GM12878 (cell line): ENCODE data around the gene BCAS3. TPM values are rescaled to one million over a fixed set of nuclear protein-coding genes. Genes with fewer than 3 reads are reported as not detected.
A peak's percentile ranks its signal among the peaks of the same experiment; 100 is the strongest.

ENCODE experiments used
- ATAC-seq: fragments of 200-7000 bp; cut with Tn5 transposase; 3 replicates; pipeline ENCODE4 v1.9.1; 2020; ENCODE audit warnings: mild to moderate bottlenecking, moderate library complexity
- BruUV-seq: library from RNA; stranded (reverse); fragments of 400-500 nt; replicated peaks from 2 replicates; lab custom pipeline; 2021; lab: Mats Ljungman, UMichigan
- CTCF ChIA-PET: fragments of 300-600 bp; sonication (Branson Sonifier 250); formaldehyde crosslinking; extraction: SDS; loops from one replicate; lab custom pipeline; 2021; ENCODE audit warnings: inconsistent platforms; lab: Yijun Ruan, JAX
- POLR2A ChIA-PET: fragments of 350-600 bp; formaldehyde crosslinking; extraction: SDS; loops from one replicate; lab custom pipeline; 2021; ENCODE audit warnings: inconsistent platforms; lab: Charles Lee
- RAD21 ChIA-PET: fragments of 300-600 bp; sonication (Branson Sonifier 250); formaldehyde crosslinking; loops from one replicate; lab custom pipeline; 2023; ENCODE audit warnings: antibody characterized with exemption; ENCODE audit not compliant: unreplicated experiment; lab: Charles Lee
- SMC1A ChIA-PET: fragments of 300-600 bp; sonication (Branson Sonifier 250); formaldehyde crosslinking; loops from one replicate; lab custom pipeline; 2023; ENCODE audit not compliant: unreplicated experiment, uncharacterized antibody; lab: Charles Lee
- DNase-seq: peaks from one replicate; pipeline ENCODE4 v3.0.0-alpha.2; 2011; ENCODE audit warnings: low read depth, low spot score
- FAIRE-seq: peaks from 3 replicates; lab custom pipeline; 2011; peaks lifted over from hg19 to GRCh38; lab: Jason Lieb, UNC
- H2AFZ ChIP-seq: 2 replicates; pipeline ENCODE4 v1.6.0; 2011; ENCODE audit warnings: low read depth, low read length, control low read depth; ENCODE audit not compliant: control insufficient read depth
- H3K27ac ChIP-seq: 2 replicates; pipeline ENCODE4 v1.5.1; 2011; ENCODE audit warnings: control low read depth; ENCODE audit not compliant: control insufficient read depth, insufficient read depth
- H3K27me3 ChIP-seq, 2 experiments: replicated peaks in 1 of 2; 2 replicates each; pipeline versions ENCODE4 v1.6.0 to v1.6.1; 2011; ENCODE audit warnings: low read length in 1 of 2; ENCODE audit not compliant: control insufficient read depth in 2 of 2, insufficient read depth in 2 of 2
- H3K36me3 ChIP-seq, 2 experiments: 2 replicates each; pipeline ENCODE4 v1.5.1; 2011; ENCODE audit warnings: low read length in 1 of 2; ENCODE audit not compliant: control insufficient read depth in 2 of 2, insufficient read depth in 2 of 2
- H3K4me1 ChIP-seq: 2 replicates; pipeline ENCODE4 v1.6.1; 2011; ENCODE audit warnings: mild to moderate bottlenecking, low read length, moderate library complexity, mixed read lengths; ENCODE audit not compliant: control insufficient read depth, insufficient read depth
- H3K4me2 ChIP-seq: 2 replicates; pipeline ENCODE4 v1.6.0; 2011; ENCODE audit warnings: control low read depth; ENCODE audit not compliant: control insufficient read depth, insufficient read depth
- H3K4me3 ChIP-seq: fragments of 200-600 bp; sonication (generic); 2 replicates; pipeline ENCODE4 v1.5.1; 2016
- H3K79me2 ChIP-seq: 2 replicates; pipeline ENCODE4 v1.6.0; 2011; ENCODE audit warnings: low read length; ENCODE audit not compliant: control insufficient read depth, insufficient read depth
- H3K9ac ChIP-seq: 2 replicates; pipeline ENCODE4 v1.8.0; 2011; ENCODE audit warnings: low read length, control low read depth, mixed read lengths; ENCODE audit not compliant: control insufficient read depth, insufficient read depth
- H3K9me3 ChIP-seq: replicated peaks from 3 replicates; pipeline ENCODE4 v1.5.1; 2011; ENCODE audit warnings: mild to moderate bottlenecking, low read length; ENCODE audit not compliant: control insufficient read depth, insufficient read depth
- H4K20me1 ChIP-seq: 2 replicates; pipeline ENCODE4 v1.6.0; 2011; ENCODE audit not compliant: control insufficient read depth, insufficient read depth
- BRCA1 ChIP-seq: IDR thresholded peaks from 2 replicates; pipeline ENCODE4 v1.6.1; 2011; ENCODE audit warnings: low read depth, low read length, improper control_type of control experiment
- CBX3 ChIP-seq: fragments of 200-600 bp; sonication (generic); IDR thresholded peaks from 2 replicates; pipeline ENCODE4 v1.6.1; 2016; ENCODE audit warnings: low read depth, borderline replicate concordance
- HDGF ChIP-seq: fragments of 450-650 bp; IDR thresholded peaks from 2 replicates; pipeline ENCODE4 v1.6.1; 2016; ENCODE audit warnings: antibody characterized with exemption
- NBN ChIP-seq: fragments of 450-650 bp; IDR thresholded peaks from 2 replicates; pipeline ENCODE4 v1.6.1; 2016
- NFIC ChIP-seq: IDR thresholded peaks from 2 replicates; pipeline ENCODE4 v1.6.1; 2012; ENCODE audit warnings: low read depth, mild to moderate bottlenecking, inconsistent platforms, low read length, moderate library complexity
- NFXL1 ChIP-seq: fragments of 450-650 bp; IDR thresholded peaks from 2 replicates; pipeline ENCODE4 v1.6.1; 2017; ENCODE audit warnings: antibody characterized with exemption, mild to moderate bottlenecking, borderline replicate concordance
- STAT3 ChIP-seq: IDR thresholded peaks from 2 replicates; pipeline ENCODE4 v1.6.1; 2011; ENCODE audit warnings: low read depth, low read length, improper control_type of control experiment
- ZNF622 ChIP-seq: fragments of 450-650 bp; IDR thresholded peaks from 2 replicates; pipeline ENCODE4 v1.6.1; 2017; ENCODE audit warnings: mild to moderate bottlenecking, inconsistent platforms
- in situ Hi-C: fragments of 300-500 bp; cut with MboI; formaldehyde crosslinking; loops from 9 replicates; pipeline ENCODE4 v1.14.3; 2018; ENCODE audit warnings: mixed read lengths
- intact Hi-C: fragments of 100-400 bp; cut with micrococcal nuclease; formaldehyde crosslinking; loops from one replicate; pipeline ENCODE4 v1.14.2; 2022; ENCODE audit not compliant: unreplicated experiment
- polyA plus RNA-seq, 11 experiments: library from polyadenylated mRNA; depleted of rRNA in 4 of 11; unstranded in 6 of 11; stranded (reverse) in 5 of 11; fragments of >200 nt; fragmentation: Nextera tagmentation in 4 of 11; fragmentation: Illumina TruSeq in 1 of 11; extraction: Ambion mirVana in 4 of 11; extraction: Trizol in 1 of 11; gene quantifications; 1 replicate in 1 of 11; 2 replicates in 10 of 11; pipeline versions ENCODE4 v1.2.1 to v1.2.3, GENCODE V29; 2011 to 2016; ENCODE audit warnings: inconsistent platforms in 2 of 11, missing spikeins in 2 of 11, low read depth in 1 of 11
- total RNA-seq, 4 experiments: library from RNA; depleted of rRNA in 3 of 4; stranded (reverse); fragments of >200 nt in 3 of 4; fragmentation: Illumina TruSeq in 1 of 4; extraction: Trizol in 1 of 4; gene quantifications; 2 replicates each; pipeline versions ENCODE4 v1.2.1 to v1.2.3, GENCODE V29; 2013 to 2021
- TF ChIP-seq, protein P1 (sequence below): fragments of 450-650 bp; conservative IDR thresholded peaks from 2 replicates; pipeline ENCODE4 v1.6.1; 2017; ENCODE audit warnings: mild to moderate bottlenecking, moderate library complexity

Gene BCAS3
- total and polyA plus RNA-seq, 10 of the 15 experiments (the other 5 are each of a cell fraction or from before 2014, with no cell fraction given), result 2.1 to 11.0 (median 6.6) TPM

DNA sequence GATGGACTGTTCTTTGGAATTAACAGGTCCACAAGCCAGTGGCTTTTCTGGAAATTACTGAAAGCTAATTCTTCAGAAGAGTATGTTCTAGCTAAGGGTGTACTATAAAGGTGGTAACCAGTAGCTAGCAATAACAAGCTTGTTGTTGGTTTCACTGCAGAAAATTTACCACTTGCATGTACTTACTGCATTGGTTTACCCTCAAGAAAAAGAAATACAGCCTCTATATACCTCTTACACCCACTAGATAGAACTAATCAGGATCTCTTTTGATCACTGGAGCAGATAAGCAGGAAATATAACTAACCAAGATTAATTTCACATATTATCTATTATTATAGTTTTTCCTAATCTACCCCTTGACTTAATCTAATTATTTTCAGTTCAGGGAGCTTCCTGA lies 537.1 kb downstream of the BCAS3 start:
- intact Hi-C loops, result no loop called here
- DNase-seq (no peak), ATAC-seq (no peak)
- POLR2A ChIA-PET, result no interaction called here
- H3K27ac ChIP-seq, result no peak overlapping the region
- H3K4me3 ChIP-seq, result no peak overlapping the region
- RAD21 ChIA-PET, result no interaction called here
- no peaks in the 10 kb centered on the region for H3K27me3 ChIP-seq
- CTCF ChIA-PET, result interaction anchor here (0.6 to 1.3 kb wide), 3 partner anchors 11 to 80 kb away, joined by 3 read pairs; no protein-coding TSS in a partner anchor
- peak; percentile 79; the same call in 1 of the 2 replicates for TF ChIP-seq NFXL1
- no peak for TF ChIP-seq HDGF
- TF ChIP-seq, protein P1, sequence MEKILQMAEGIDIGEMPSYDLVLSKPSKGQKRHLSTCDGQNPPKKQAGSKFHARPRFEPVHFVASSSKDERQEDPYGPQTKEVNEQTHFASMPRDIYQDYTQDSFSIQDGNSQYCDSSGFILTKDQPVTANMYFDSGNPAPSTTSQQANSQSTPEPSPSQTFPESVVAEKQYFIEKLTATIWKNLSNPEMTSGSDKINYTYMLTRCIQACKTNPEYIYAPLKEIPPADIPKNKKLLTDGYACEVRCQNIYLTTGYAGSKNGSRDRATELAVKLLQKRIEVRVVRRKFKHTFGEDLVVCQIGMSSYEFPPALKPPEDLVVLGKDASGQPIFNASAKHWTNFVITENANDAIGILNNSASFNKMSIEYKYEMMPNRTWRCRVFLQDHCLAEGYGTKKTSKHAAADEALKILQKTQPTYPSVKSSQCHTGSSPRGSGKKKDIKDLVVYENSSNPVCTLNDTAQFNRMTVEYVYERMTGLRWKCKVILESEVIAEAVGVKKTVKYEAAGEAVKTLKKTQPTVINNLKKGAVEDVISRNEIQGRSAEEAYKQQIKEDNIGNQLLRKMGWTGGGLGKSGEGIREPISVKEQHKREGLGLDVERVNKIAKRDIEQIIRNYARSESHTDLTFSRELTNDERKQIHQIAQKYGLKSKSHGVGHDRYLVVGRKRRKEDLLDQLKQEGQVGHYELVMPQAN, result no peak
- TF ChIP-seq CBX3, result no peak
- TF ChIP-seq ZNF622, result no peak
- no peak for TF ChIP-seq NFIC
- no peak for TF ChIP-seq NBN
- no peak for TF ChIP-seq STAT3
- no peak for TF ChIP-seq BRCA1
- TF ChIP-seq, all 136 proteins: peak for 1
- SMC1A ChIA-PET, result interaction anchor here (0.6 kb wide), 1 partner anchor 187 kb away, joined by 3 read pairs; no protein-coding TSS in a partner anchor
- H4K20me1 ChIP-seq, result no peaks in the 10 kb centered on the region
- BruUV-seq, result no TSS peak
- no peaks in the 10 kb centered on the region for H3K36me3 ChIP-seq
- no peak overlapping the region for H3K4me2 ChIP-seq
- H3K9me3 ChIP-seq, result no peaks in the 10 kb centered on the region
- no peaks in the 10 kb centered on the region for H3K79me2 ChIP-seq
- H3K4me1 ChIP-seq, result no peaks in the 10 kb centered on the region
- FAIRE-seq, result no peak
- in situ Hi-C loops, result no loop called here
- H2AFZ ChIP-seq, result no peak overlapping the region
- no peak overlapping the region for H3K9ac ChIP-seq
